Esophagus squamous epithelium (tissue), 4 donors: Measurements from ENCODE around the gene RXFP1.

Experiments
- CTCF ChIP-seq, 6 experiments: fragments of 450-650 bp in 4 of 6; fragments of 200-600 bp in 2 of 6; sonication (generic) in 2 of 6; IDR thresholded peaks; one replicate each; pipeline ENCODE4 v1.5.1; 2016 to 2019; ENCODE audit warnings: antibody characterized with exemption in 6 of 6, mild to moderate bottlenecking in 4 of 6, moderate library complexity in 4 of 6
- POLR2A ChIP-seq, 4 donors: fragments of 450-650 bp; IDR thresholded peaks; one replicate each; pipeline ENCODE4 v1.6.1; 2017; ENCODE audit warnings: antibody characterized with exemption in 4 of 4, mild to moderate bottlenecking in 4 of 4, moderate library complexity in 3 of 4

GRCh38 chr4:158621729-158622128 lies 100.0 kb downstream of the RXFP1 start:
- TF ChIP-seq CTCF (IDR thresholded peaks at IDR 0.05) (no peak), POLR2A (IDR thresholded peaks at IDR 0.05) (no peak)
